GM20431 (cell line): ENCODE results near the gene MFSD8.
"Not testable (repeated sequence)": the region's sequence is repeated elsewhere in the genome, so short reads cannot be mapped to it uniquely, and the experiment has no call there.

Experiments
- in situ Hi-C: fragments of 300-500 bp; cut with MseI, MboI; formaldehyde crosslinking; loops from one replicate; pipeline ENCODE4 v1.15.0; 2020; ENCODE audit warnings: low sequenced_read_pairs; ENCODE audit not compliant: unreplicated experiment

The MFSD8 gene

GRCh38 chr4:127965062-127965802 lies at the start of gene MFSD8, which contains the start of gene ABHD18:
TSS of gene MFSD8 (minus strand) at chr4:127965173. CDS start at chr4:127965133, 40 bp downstream.
TSS of gene ABHD18 (plus strand) at chr4:127965406. CDS start at chr4:127982956, 17,550 bp downstream.
- in situ Hi-C loops, result no loop called here

- in situ Hi-C loops, result no loop called here
Measured at GRCh38 chr4:128009428-128009827, 44.5 kb upstream of the MFSD8 start.

GRCh38 chr4:128006592-128006991 lies 41.6 kb upstream of the MFSD8 start:
- in situ Hi-C loops, result no loop called here

GRCh38 chr4:127997534-127998388 lies 32.8 kb upstream of the MFSD8 start:
- in situ Hi-C loops, result no loop called here

GRCh38 chr4:127996521-127996920 lies 31.5 kb upstream of the MFSD8 start:
- in situ Hi-C loops, result not testable (repeated sequence)

- in situ Hi-C loops, result no loop called here
Measured at GRCh38 chr4:127995776-127996175, 30.8 kb upstream of the MFSD8 start.

GRCh38 chr4:127993151-127993550 lies 28.2 kb upstream of the MFSD8 start:
- in situ Hi-C loops, result no loop called here

GRCh38 chr4:127988638-127989037 lies 23.7 kb upstream of the MFSD8 start:
- in situ Hi-C loops, result no loop called here

- in situ Hi-C loops, result no loop called here
Measured at GRCh38 chr4:127985989-127986388, 21.0 kb upstream of the MFSD8 start.

GRCh38 chr4:127982445-127982844 lies 17.5 kb upstream of the MFSD8 start:
- in situ Hi-C loops, result no loop called here

- in situ Hi-C loops, result no loop called here
Measured at GRCh38 chr4:127978930-127979329, 14.0 kb upstream of the MFSD8 start.

- in situ Hi-C loops, result no loop called here
Measured at GRCh38 chr4:127975121-127975770, 10.3 kb upstream of the MFSD8 start.

- in situ Hi-C loops, result not testable (repeated sequence)
Measured at GRCh38 chr4:127970925-127971324, 6.0 kb upstream of the MFSD8 start.

GRCh38 chr4:127968586-127968985 lies 3.6 kb upstream of the MFSD8 start:
- in situ Hi-C loops, result no loop called here

- in situ Hi-C loops, result no loop called here
Measured at GRCh38 chr4:127967141-127967775, 2.3 kb upstream of the MFSD8 start.

- in situ Hi-C loops, result no loop called here
Measured at GRCh38 chr4:127965803-127966175, 816 bp upstream of the MFSD8 start.

GRCh38 chr4:127964426-127965061 lies 429 bp downstream of the MFSD8 start:
- in situ Hi-C loops, result not testable (repeated sequence)

GRCh38 chr4:127963633-127964398 lies 1.2 kb downstream of the MFSD8 start:
- in situ Hi-C loops, result not testable (repeated sequence)

- in situ Hi-C loops, result no loop called here
Measured at GRCh38 chr4:127959794-127960193, 5.2 kb downstream of the MFSD8 start.
